Neural progenitor cell (in vitro differentiated cells): ENCODE results near the gene NUCB2. TPM values are rescaled to one million over a fixed set of nuclear protein-coding genes. Genes with fewer than 3 reads are reported as not detected.
"Not testable (repeated sequence)": the region's sequence is repeated elsewhere in the genome, so short reads cannot be mapped to it uniquely, and the experiment has no call there.

Source experiments
- DNase-seq: peaks from one replicate; pipeline ENCODE4 v3.0.0-alpha.2; 2016; ENCODE audit warnings: low spot score
- H2AFZ ChIP-seq: fragments of 200-600 bp; sonication (generic); replicated peaks from 2 replicates; pipeline ENCODE4 v1.6.1; 2016; ENCODE audit warnings: antibody characterized with exemption
- H3F3A ChIP-seq: fragments of 200-600 bp; sonication (generic); 2 replicates; pipeline ENCODE4 v1.6.1; 2016; ENCODE audit warnings: antibody characterized with exemption, low read depth
- H3K27ac ChIP-seq: fragments of 200-600 bp; sonication (generic); 2 replicates; pipeline ENCODE4 v1.5.1; 2016; ENCODE audit warnings: mild to moderate bottlenecking
- H3K27me3 ChIP-seq: fragments of 200-600 bp; sonication (generic); 2 replicates; pipeline ENCODE4 v1.6.1; 2016; ENCODE audit warnings: mild to moderate bottlenecking, moderate library complexity
- H3K36me3 ChIP-seq: fragments of 200-600 bp; sonication (generic); 2 replicates; pipeline ENCODE4 v1.5.1; 2016
- H3K4me1 ChIP-seq: fragments of 200-600 bp; sonication (generic); 2 replicates; pipeline ENCODE4 v1.6.1; 2016; ENCODE audit warnings: mixed run types
- H3K4me2 ChIP-seq: fragments of 200-600 bp; sonication (generic); 2 replicates; pipeline ENCODE4 v1.6.1; 2016
- H3K4me3 ChIP-seq: fragments of 200-600 bp; sonication (generic); 2 replicates; pipeline ENCODE4 v1.5.1; 2016
- H3K79me2 ChIP-seq: fragments of 200-600 bp; sonication (generic); 2 replicates; pipeline ENCODE4 v1.6.1; 2016; ENCODE audit warnings: low read depth
- H3K9ac ChIP-seq: fragments of 200-600 bp; sonication (generic); 2 replicates; pipeline ENCODE4 v1.6.1; 2016
- H3K9me3 ChIP-seq: fragments of 200-600 bp; sonication (generic); 2 replicates; pipeline ENCODE4 v1.5.1; 2016; ENCODE audit warnings: low read depth
- H4K20me1 ChIP-seq: fragments of 200-600 bp; sonication (generic); 2 replicates; pipeline ENCODE4 v1.6.1; 2016; ENCODE audit warnings: low read depth
- H3K27ac Mint-ChIP-seq: 3 replicates; pipeline ENCODE4 v1.8.0; 2021; ENCODE audit warnings: mixed read lengths
- H3K27me3 Mint-ChIP-seq: 2 replicates; pipeline ENCODE4 v1.8.0; 2022; ENCODE audit warnings: low read depth, mild to moderate bottlenecking, inconsistent platforms, moderate library complexity, mixed read lengths; ENCODE audit not compliant: insufficient read depth
- H3K36me3 Mint-ChIP-seq: 3 replicates; pipeline ENCODE4 v1.8.0; 2021; ENCODE audit warnings: mixed read lengths
- H3K4me1 Mint-ChIP-seq: 3 replicates; pipeline ENCODE4 v1.8.0; 2021; ENCODE audit warnings: mixed read lengths
- H3K4me3 Mint-ChIP-seq: 3 replicates; pipeline ENCODE4 v1.8.0; 2021; ENCODE audit warnings: mild to moderate bottlenecking, moderate library complexity, mixed read lengths
- H3K9me3 Mint-ChIP-seq: 3 replicates; pipeline ENCODE4 v1.8.0; 2020; ENCODE audit warnings: mixed read lengths
- CTCF ChIP-seq: fragments of 200-600 bp; sonication (generic); IDR thresholded peaks from 2 replicates; pipeline ENCODE4 v1.5.1; 2017; ENCODE audit warnings: antibody characterized with exemption, mild to moderate bottlenecking
- EZH2 ChIP-seq: fragments of 200-600 bp; sonication (generic); IDR thresholded peaks from 2 replicates; pipeline ENCODE4 v1.6.1; 2017; ENCODE audit warnings: antibody characterized with exemption, mild to moderate bottlenecking, moderate library complexity
- EZH2phosphoT487 ChIP-seq: fragments of 200-600 bp; sonication (generic); IDR thresholded peaks from 2 replicates; pipeline ENCODE4 v1.6.1; 2017; ENCODE audit warnings: antibody characterized with exemption
- total RNA-seq: library from RNA; depleted of rRNA; stranded (reverse); fragments of >200 nt; gene quantifications from 2 replicates; pipeline ENCODE4 v1.2.3, GENCODE V29; 2015; ENCODE audit warnings: low replicate concordance

Gene NUCB2
- 43.5 and 80.1 TPM in 2 replicates for total RNA-seq

- Histone ChIP-seq H2AFZ (peak within 1 kb of the TSS; percentile 91), H3K27me3 (peaks cover 6% of the 10 kb centered on the region), H3K4me1 (peaks cover 13% of the 10 kb centered on the region), H3K36me3 (no peaks in the 10 kb centered on the region), H3F3A (no peaks in the 10 kb centered on the region), H3K4me3 (peak within 1 kb of the TSS; percentile 69), H3K79me2 (peaks cover 19% of the 10 kb centered on the region), H3K27ac (no peak within 1 kb of the TSS), H3K4me2 (peak within 1 kb of the TSS; percentile 79), H3K9ac (peak within 1 kb of the TSS; percentile 40), H3K9me3 (no peaks in the 10 kb centered on the region), H4K20me1 (no peaks in the 10 kb centered on the region)
- H3K36me3 Mint-ChIP-seq = no peaks in the 10 kb centered on the region
- TF ChIP-seq CTCF = no peak
- TF ChIP-seq EZH2phosphoT487 = no peak
- peak; percentile 5 for TF ChIP-seq EZH2
- peak; percentile 99 for DNase-seq
- H3K4me3 Mint-ChIP-seq = peak within 1 kb of the TSS; percentile 85
- H3K27me3 Mint-ChIP-seq = peaks cover 6% of the 10 kb centered on the region
- no peaks in the 10 kb centered on the region for H3K9me3 Mint-ChIP-seq
- H3K4me1 Mint-ChIP-seq = peaks cover 36% of the 10 kb centered on the region
- peak within 1 kb of the TSS; percentile 83 for H3K27ac Mint-ChIP-seq
These were observed at the start of gene NUCB2 for GRCh38 chr11:17276236-17277023. Gene NUCB2 (plus strand): TSS chr11:17276739. CDS start chr11:17295324, 18,585 bp downstream.

GRCh38 chr11:17228186-17228925, 48.2 kb upstream of the NUCB2 start:
- not testable (repeated sequence) for H3K27ac ChIP-seq, DNase-seq, H3K9me3 Mint-ChIP-seq, H3K27me3 ChIP-seq, H3K79me2 ChIP-seq, H4K20me1 ChIP-seq, H3K4me2 ChIP-seq, H3K36me3 Mint-ChIP-seq, H3K9ac ChIP-seq, H3F3A ChIP-seq, H3K36me3 ChIP-seq, H3K4me1 ChIP-seq, H3K4me1 Mint-ChIP-seq, H3K9me3 ChIP-seq, H3K4me3 Mint-ChIP-seq, H3K27ac Mint-ChIP-seq, H2AFZ ChIP-seq, H3K4me3 ChIP-seq, H3K27me3 Mint-ChIP-seq

GRCh38 chr11:17229481-17230152, 46.9 kb upstream of the NUCB2 start:
- DNase-seq = no peak
- no peaks in the 10 kb centered on the region for H3K27me3 Mint-ChIP-seq
- Histone ChIP-seq H3K4me1 (no peaks in the 10 kb centered on the region), H3K9me3 (no peaks in the 10 kb centered on the region), H3F3A (no peaks in the 10 kb centered on the region), H3K4me2 (no peak overlapping the region), H3K27ac (no peak overlapping the region), H2AFZ (no peak overlapping the region), H4K20me1 (no peaks in the 10 kb centered on the region), H3K9ac (no peak overlapping the region), H3K4me3 (no peak overlapping the region), H3K27me3 (no peaks in the 10 kb centered on the region), H3K79me2 (no peaks in the 10 kb centered on the region), H3K36me3 (no peaks in the 10 kb centered on the region)
- H3K27ac Mint-ChIP-seq = peak overlapping the region; percentile 13
- TF ChIP-seq EZH2phosphoT487 (no peak), CTCF (no peak), EZH2 (no peak)
- no peaks in the 10 kb centered on the region for H3K9me3 Mint-ChIP-seq
- peaks cover 2% of the 10 kb centered on the region for H3K36me3 Mint-ChIP-seq
- H3K4me1 Mint-ChIP-seq = no peaks in the 10 kb centered on the region
- H3K4me3 Mint-ChIP-seq = no peak overlapping the region
